ENCODE measurements around the gene GORASP1.

GORASP1 gene

DNA sequence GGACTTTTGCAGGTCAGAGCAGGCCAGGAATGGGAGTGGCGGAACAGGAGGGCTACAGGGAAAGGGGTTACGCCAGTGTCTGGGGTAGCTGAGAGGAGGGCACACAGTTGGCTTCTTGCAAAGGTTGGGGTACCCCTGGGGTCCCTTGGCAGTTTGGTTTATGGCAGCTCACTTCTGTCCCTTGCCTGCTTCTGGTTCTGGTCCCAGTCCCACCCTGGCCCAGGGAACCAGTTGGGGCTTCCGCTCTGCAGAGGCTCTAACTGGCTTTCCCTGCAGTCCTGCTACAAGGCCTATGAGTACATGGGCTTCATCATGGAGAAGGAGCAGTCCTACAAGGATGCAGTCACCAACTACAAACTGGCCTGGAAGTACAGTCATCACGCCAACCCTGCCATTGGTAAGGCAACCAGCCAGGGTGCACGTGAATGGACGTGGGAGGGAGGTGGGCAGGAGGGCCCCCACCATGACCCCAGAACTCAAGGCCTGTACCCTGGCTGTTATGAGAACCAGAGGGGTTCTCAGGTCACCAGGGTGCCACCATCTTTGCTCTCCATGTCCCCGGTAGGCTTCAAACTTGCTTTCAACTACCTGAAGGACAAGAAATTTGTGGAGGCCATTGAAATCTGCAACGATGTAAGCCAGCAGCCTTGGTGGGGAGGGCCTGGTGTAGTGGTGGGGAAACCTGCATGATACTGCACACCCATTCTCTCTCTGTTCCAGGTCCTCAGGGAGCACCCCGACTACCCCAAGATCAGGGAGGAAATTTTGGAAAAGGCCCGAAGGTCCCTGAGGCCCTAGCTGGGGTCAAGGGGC lies 30.8 kb upstream of the GORASP1 start:
- Histone ChIP-seq H2BK15ac (ENCODE audit: low read length) (no peak overlapping the region), H3K9ac (ENCODE audit: low read depth, low read length, poor library complexity) (no peak overlapping the region), H2BK5ac (ENCODE audit: low read length) (no peak overlapping the region), H3K36me3 (replicated peaks in 1 of 2; ENCODE audit: control insufficient read depth in 2 of 2, insufficient read depth in 2 of 2, low read length in 2 of 2) (peaks cover 9 to 21% of the 10 kb centered on the region in 2 donors), H4K91ac (ENCODE audit: low read depth, low read length, poor library complexity) (no peak overlapping the region), H3K79me1 (ENCODE audit: low read depth, low read length) (no peaks in the 10 kb centered on the region), H4K8ac (ENCODE audit: low read depth, low read length) (no peak overlapping the region), H2AK5ac (ENCODE audit: low read depth, low read length) (no peak overlapping the region), H3K4ac (ENCODE audit: low read length) (no peak overlapping the region), H3K27ac (replicated peaks; ENCODE audit: low read length) (no peak overlapping the region), H2BK120ac (ENCODE audit: low read depth, low read length) (no peak overlapping the region), H3K23ac (ENCODE audit: low read depth, low read length, poor library complexity) (peak overlapping the region; percentile 3), H3K18ac (ENCODE audit: low read length) (no peak overlapping the region), H3K27me3 (ENCODE audit: control insufficient read depth in 3 of 3, insufficient read depth in 3 of 3, low read depth in 1 of 3, low read length in 3 of 3) (no peaks in the 10 kb centered on the region), H3K4me3 (ENCODE audit: low read length in 2 of 2) (peak overlapping the region in 1 of 2 donors; percentile 24), H2AFZ (ENCODE audit: low read length) (no peak overlapping the region), H3K4me1 (ENCODE audit: control insufficient read depth in 2 of 2, insufficient read depth in 1 of 2, low read depth in 1 of 2, low read length in 2 of 2) (peaks cover 0 to 1% of the 10 kb centered on the region in 2 donors), H2BK12ac (ENCODE audit: low read length) (no peak overlapping the region), H3K4me2 (ENCODE audit: insufficient read depth, low read length, poor library complexity, severe bottlenecking) (no peak overlapping the region), H3K9me3 (replicated peaks in 1 of 2; ENCODE audit: control insufficient read depth in 2 of 2, insufficient read depth in 1 of 2, low read depth in 1 of 2, low read length in 2 of 2) (no peaks in the 10 kb centered on the region), H3K14ac (ENCODE audit: low read length) (peak overlapping the region; percentile 75)
- no peak for DNase-seq (ENCODE audit: low spot score)
- WGBS, 2 donors (ENCODE audit: extremely low coverage in 2 of 2, insufficient read length in 2 of 2, insufficient replicate concordance in 1 of 2), result no CpG with 5 or more reads among the region's 10 CpGs

DNA sequence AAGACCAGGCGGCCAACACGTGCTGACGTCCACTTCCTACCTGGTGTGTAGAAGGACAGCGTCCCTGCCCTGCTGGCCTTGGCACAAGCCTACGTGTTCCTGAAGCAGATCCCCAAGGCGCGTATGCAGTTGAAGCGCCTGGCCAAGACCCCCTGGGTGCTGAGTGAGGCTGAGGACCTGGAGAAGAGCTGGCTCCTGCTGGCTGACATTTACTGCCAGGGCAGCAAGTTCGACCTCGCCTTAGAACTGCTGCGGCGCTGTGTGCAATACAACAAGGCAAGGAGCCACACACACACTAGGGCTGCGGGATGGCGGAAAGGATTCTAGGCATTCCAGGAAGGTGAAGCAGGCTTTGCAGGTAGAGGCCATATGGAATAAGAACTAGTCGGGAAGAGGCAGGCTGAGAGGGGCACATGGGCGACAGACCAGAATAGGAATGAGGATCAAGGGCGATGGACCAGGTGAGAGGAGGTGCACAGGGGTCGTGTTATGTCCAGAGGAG lies 30.1 kb upstream of the GORASP1 start:
- no peak overlapping the region for H3K27ac ChIP-seq (replicated peaks; ENCODE audit: low read length)
- H3K23ac ChIP-seq (ENCODE audit: low read depth, low read length, poor library complexity), result peak overlapping the region; percentile 77
- H3K9ac ChIP-seq (ENCODE audit: low read depth, low read length, poor library complexity), result peak overlapping the region; percentile 32
- peak overlapping the region; percentile 53 for H3K18ac ChIP-seq (ENCODE audit: low read length)
- H3K27me3 ChIP-seq (ENCODE audit: control insufficient read depth in 3 of 3, insufficient read depth in 3 of 3, low read depth in 1 of 3, low read length in 3 of 3), result no peaks in the 10 kb centered on the region
- no peaks in the 10 kb centered on the region for H3K79me1 ChIP-seq (ENCODE audit: low read depth, low read length)
- no peak overlapping the region for H3K4me2 ChIP-seq (ENCODE audit: insufficient read depth, low read length, poor library complexity, severe bottlenecking)
- no CpG with 5 or more reads among the region's 18 CpGs for WGBS, 2 donors (ENCODE audit: extremely low coverage in 2 of 2, insufficient read length in 2 of 2, insufficient replicate concordance in 1 of 2)
- H3K36me3 ChIP-seq (replicated peaks in 1 of 2; ENCODE audit: control insufficient read depth in 2 of 2, insufficient read depth in 2 of 2, low read length in 2 of 2), result peaks cover 3 to 15% of the 10 kb centered on the region in 2 donors
- no peak for DNase-seq (ENCODE audit: low spot score)
- no peak overlapping the region for H2BK5ac ChIP-seq (ENCODE audit: low read length)
- H2BK120ac ChIP-seq (ENCODE audit: low read depth, low read length), result no peak overlapping the region
- no peaks in the 10 kb centered on the region for H3K9me3 ChIP-seq (replicated peaks in 1 of 2; ENCODE audit: control insufficient read depth in 2 of 2, insufficient read depth in 1 of 2, low read depth in 1 of 2, low read length in 2 of 2)
- H2BK12ac ChIP-seq (ENCODE audit: low read length), result no peak overlapping the region
- no peak overlapping the region for H2BK15ac ChIP-seq (ENCODE audit: low read length)
- no peak overlapping the region for H3K4ac ChIP-seq (ENCODE audit: low read length)
- no peak overlapping the region for H4K91ac ChIP-seq (ENCODE audit: low read depth, low read length, poor library complexity)
- H2AFZ ChIP-seq (ENCODE audit: low read length), result no peak overlapping the region
- peak overlapping the region; percentile 51 for H3K14ac ChIP-seq (ENCODE audit: low read length)
- no peak overlapping the region for H4K8ac ChIP-seq (ENCODE audit: low read depth, low read length)
- peak overlapping the region; percentile 34 for H2AK5ac ChIP-seq (ENCODE audit: low read depth, low read length)
- peaks cover 0 to 1% of the 10 kb centered on the region in 2 donors for H3K4me1 ChIP-seq (ENCODE audit: control insufficient read depth in 2 of 2, insufficient read depth in 1 of 2, low read depth in 1 of 2, low read length in 2 of 2)
- H3K4me3 ChIP-seq (ENCODE audit: low read length in 2 of 2), result no peak overlapping the region

GRCh38 chr3:39136533-39137434 lies 29.4 kb upstream of the GORASP1 start:
- H3K36me3 ChIP-seq (replicated peaks in 1 of 2; ENCODE audit: control insufficient read depth in 2 of 2, insufficient read depth in 2 of 2, low read length in 2 of 2), result peaks cover 0 to 10% of the 10 kb centered on the region in 2 donors
- H3K4me1 ChIP-seq (ENCODE audit: control insufficient read depth in 2 of 2, insufficient read depth in 1 of 2, low read depth in 1 of 2, low read length in 2 of 2), result peaks cover 0 to 1% of the 10 kb centered on the region in 2 donors
- no CpG with 5 or more reads among the region's 21 CpGs for WGBS, 2 donors (ENCODE audit: extremely low coverage in 2 of 2, insufficient read length in 2 of 2, insufficient replicate concordance in 1 of 2)
- no peak overlapping the region for H3K4me2 ChIP-seq (ENCODE audit: insufficient read depth, low read length, poor library complexity, severe bottlenecking)
- H2AFZ ChIP-seq (ENCODE audit: low read length), result no peak overlapping the region
- no peak overlapping the region for H3K14ac ChIP-seq (ENCODE audit: low read length)
- no peak overlapping the region for H2BK120ac ChIP-seq (ENCODE audit: low read depth, low read length)
- H3K23ac ChIP-seq (ENCODE audit: low read depth, low read length, poor library complexity), result peak overlapping the region; percentile 77
- H3K79me1 ChIP-seq (ENCODE audit: low read depth, low read length), result no peaks in the 10 kb centered on the region
- no peak overlapping the region for H2BK5ac ChIP-seq (ENCODE audit: low read length)
- H2BK12ac ChIP-seq (ENCODE audit: low read length), result no peak overlapping the region
- H3K9ac ChIP-seq (ENCODE audit: low read depth, low read length, poor library complexity), result peak overlapping the region; percentile 32
- no peak overlapping the region for H3K4ac ChIP-seq (ENCODE audit: low read length)
- H4K91ac ChIP-seq (ENCODE audit: low read depth, low read length, poor library complexity), result no peak overlapping the region
- no peaks in the 10 kb centered on the region for H3K27me3 ChIP-seq (ENCODE audit: control insufficient read depth in 3 of 3, insufficient read depth in 3 of 3, low read depth in 1 of 3, low read length in 3 of 3)
- peak overlapping the region; percentile 34 for H2AK5ac ChIP-seq (ENCODE audit: low read depth, low read length)
- H2BK15ac ChIP-seq (ENCODE audit: low read length), result no peak overlapping the region
- H4K8ac ChIP-seq (ENCODE audit: low read depth, low read length), result no peak overlapping the region
- peak overlapping the region; percentile 53 for H3K18ac ChIP-seq (ENCODE audit: low read length)
- no peak overlapping the region for H3K27ac ChIP-seq (replicated peaks; ENCODE audit: low read length)
- no peaks in the 10 kb centered on the region for H3K9me3 ChIP-seq (replicated peaks in 1 of 2; ENCODE audit: control insufficient read depth in 2 of 2, insufficient read depth in 1 of 2, low read depth in 1 of 2, low read length in 2 of 2)
- no peak overlapping the region for H3K4me3 ChIP-seq (ENCODE audit: low read length in 2 of 2)
- no peak for DNase-seq (ENCODE audit: low spot score)

Measured in neuronal stem cell (in vitro differentiated cells).